Iris pigment epithelial cell (primary cell): ENCODE results near the gene ZNF248.
A peak's percentile ranks its signal among the peaks of the same experiment; 100 is the strongest.
"Not testable (repeated sequence)": the region's sequence is repeated elsewhere in the genome, so short reads cannot be mapped to it uniquely, and the experiment has no call there.

ENCODE experiments used
- DNase-seq: peaks from one replicate; pipeline ENCODE4 v3.0.0-alpha.2; 2011; ENCODE audit warnings: low read depth

The ZNF248 gene

DNA sequence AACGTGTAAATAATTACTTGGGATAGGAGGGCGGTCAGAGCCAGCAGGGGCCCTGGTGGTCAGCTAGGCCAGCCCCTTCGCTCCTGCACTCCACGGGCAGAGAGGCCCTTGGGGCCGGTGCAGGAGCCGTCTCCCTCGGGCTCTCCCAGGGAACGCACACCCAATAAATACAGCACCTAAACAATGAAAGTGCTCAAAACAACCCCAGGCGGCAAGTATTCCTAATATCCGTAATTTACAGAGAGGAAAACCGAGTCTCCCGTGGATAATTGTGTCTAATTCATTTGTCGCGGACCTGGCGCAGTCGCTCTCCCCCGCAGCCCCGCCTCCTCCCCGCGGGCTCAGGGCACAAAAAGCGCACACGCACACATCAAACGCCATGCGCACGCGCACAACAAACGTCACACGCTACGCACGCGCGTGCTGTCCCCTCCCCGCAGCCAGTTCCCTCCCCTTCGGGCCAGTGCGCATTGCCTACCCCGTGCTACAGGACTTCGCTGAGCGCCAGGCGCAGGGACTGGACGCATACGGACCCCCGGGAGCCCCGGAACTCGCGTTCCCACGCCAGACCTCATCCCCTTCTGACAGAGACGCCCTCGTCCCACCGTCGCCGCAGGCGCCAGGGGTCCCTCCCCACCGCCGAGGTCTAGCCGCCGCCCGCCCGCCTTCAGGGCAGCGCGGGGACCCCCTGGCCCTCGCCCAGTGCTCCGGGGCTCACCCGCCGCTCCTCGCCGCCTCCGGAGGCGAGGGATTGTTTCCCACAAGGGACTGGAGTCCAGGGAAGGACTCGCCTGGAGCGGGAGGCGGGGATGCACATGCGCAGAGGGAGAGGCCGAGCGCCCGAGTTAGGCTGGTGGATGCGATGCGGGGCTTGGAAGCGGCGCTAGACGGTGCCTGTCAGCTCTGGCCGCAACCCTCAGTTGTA, at the start of gene ZNF248:
Gene ZNF248 (minus strand): TSS at position 324 of the 925 bp plus-strand sequence. CDS start 1,300 bp downstream, outside the sequence.
- peak; percentile 97 for DNase-seq

DNA sequence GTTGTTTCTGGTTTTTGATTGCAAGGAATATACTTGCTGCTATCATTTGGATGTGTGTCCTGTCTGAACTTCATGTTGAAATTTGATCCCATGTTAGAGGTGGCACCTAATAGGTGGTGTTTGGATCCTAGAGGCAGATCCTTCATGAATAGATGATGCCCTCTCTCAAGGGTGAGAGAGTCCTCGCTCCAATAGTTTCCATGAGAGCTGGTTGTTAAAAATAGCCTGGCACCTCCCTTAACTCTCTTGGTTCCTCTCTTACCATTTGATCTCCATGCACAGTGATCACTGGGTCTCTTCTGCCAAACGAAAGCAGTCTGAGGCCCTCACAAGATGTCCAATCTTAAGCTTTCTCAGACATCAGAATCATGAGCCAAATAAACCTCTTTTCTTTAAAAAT, 49.0 kb upstream of the ZNF248 start:
- no peak for DNase-seq

DNA sequence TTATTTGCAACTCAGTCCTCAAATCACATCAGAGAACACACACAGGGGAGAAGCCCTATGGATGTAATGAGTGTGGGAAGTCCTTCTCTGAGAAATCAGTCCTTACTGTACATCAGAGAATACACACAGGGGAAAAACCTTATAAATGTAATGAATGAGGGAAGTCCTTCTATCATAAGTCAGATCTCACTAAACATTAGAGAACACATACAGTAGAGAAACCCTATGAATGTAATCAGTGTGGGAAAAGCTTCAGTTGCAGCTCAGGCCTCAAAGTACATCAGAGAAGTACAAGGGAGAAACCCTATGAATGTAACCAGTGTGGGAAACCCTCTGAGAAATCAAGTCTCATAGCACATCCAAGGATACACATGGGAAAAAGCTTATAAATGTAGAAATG, 39.0 kb upstream of the ZNF248 start:
- no peak for DNase-seq

DNA sequence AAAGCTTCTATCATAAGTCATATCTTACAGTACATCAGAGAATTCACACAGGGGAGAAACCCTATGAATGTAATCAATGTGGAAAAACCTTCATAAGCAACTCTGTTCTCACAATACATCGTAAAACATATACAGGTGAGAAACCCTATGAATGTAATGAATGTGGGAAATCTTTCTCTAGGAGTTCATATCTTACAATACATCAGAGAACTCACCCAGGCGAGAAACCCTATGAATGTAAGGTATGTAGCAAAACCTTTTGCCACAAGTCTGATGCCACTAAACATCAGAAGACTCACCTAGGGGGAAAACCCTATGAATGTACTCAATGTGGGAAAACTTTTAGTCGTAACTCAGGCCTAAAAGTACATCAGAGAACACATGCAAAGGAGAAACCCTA, 38.3 kb upstream of the ZNF248 start:
- no peak for DNase-seq

DNA sequence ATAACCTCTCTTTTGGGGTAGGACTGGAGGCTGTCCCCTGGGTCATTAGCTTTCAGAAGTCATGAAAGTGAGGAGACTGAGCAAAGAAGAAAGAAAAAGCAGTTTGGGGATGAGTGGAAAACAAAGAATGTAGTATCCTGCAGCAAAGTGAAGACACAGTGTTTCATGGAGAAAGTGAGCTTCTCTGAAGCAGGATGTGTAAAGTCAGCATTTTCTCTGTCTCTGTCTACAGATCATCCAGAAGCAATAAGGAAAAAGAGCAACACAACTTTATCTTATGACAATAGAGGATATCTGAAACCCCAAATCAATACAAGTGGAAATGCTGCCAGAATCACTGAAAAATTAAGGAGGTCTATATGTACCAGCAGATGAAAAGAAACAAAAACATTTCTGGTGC, 28.4 kb upstream of the ZNF248 start:
- no peak for DNase-seq

DNA sequence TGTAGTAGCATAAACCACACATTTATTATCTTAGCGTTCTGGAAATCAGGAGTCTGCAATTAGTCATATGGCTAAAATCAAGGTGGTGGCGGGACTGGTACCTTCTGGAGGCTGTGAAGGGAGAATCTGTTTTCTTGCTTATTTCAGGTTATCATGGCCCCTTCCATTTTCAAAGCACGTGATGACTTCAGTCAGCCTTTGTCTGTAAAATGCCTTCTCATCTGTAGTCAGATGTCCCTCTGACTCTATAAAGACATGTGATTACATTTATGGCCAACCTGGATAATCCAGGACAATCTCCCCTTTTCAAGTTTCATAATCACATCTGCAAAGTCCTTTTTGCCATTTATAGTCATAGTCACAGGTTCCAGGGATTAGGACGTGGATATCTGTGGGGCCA, 15.5 kb upstream of the ZNF248 start:
- no peak for DNase-seq

DNA sequence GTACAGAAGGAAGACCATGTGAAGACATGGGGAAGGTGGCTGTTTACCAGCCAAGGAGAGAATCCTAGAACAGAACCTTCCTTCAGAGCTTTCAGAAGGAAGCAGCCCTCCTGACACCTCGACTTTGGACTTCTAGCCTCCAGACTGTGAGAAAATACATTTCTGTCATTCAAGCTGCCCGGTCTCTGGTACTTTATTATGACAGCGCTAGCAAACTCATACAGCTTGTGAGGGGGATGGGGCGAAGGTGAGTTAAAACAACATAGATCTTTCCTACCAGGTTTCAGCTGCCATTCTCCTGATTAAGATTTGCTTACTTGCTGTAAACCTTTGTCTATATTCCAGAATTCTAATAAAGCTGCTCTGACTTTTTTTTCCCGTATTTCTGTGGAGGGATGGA, 14.9 kb upstream of the ZNF248 start:
- DNase-seq, result no peak

DNA sequence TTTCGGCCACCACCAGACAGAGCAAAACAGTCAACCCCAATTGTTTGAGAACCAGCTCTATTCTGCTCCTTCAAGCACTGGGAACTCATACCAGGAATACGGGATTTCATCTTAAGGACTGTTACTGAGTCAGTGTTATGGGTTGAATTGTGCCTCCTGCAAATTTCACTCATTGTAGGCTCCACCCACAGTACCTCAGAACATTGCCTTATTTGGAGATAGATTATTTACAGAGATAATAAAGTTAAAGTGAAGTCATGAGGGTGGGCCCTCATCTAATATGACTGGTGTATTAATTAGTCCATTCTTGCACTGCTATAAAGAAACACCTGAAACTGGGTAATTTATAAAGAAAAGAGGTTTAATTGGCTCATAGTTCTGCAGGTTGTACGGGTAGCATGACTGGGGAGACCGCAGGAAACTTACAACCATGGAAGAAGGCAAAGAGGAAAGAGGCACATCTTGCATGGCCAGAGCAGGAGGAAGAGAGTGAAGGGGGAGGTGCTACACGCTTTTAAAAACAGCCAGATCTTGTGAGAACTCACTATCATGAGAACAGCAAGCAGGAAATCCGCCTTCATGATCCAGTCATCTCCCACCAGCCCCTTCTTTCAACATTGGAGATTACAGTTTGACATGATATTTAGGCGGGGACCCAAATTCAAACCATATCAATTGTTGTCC, 14.3 kb upstream of the ZNF248 start:
- DNase-seq, result no peak

DNA sequence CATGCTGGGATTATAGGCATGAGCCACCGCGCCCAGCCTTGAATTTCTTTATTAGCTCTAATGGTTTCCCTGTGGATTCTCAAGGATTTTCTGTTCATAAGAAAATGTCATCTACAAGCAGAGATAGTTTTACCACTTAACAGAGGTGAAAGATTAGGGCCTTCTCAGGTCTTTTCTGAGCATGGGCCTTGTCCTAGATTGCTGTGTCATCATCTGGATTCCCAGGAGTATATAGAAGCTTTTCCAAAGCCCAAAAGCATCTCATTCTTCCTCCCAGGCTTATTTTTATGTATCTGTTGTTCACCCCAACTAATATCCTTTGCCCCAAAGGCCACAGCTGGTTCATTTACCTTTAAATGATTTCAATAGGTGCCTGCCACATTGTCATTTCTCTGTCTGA, 13.7 kb upstream of the ZNF248 start:
- DNase-seq, result no peak

DNA sequence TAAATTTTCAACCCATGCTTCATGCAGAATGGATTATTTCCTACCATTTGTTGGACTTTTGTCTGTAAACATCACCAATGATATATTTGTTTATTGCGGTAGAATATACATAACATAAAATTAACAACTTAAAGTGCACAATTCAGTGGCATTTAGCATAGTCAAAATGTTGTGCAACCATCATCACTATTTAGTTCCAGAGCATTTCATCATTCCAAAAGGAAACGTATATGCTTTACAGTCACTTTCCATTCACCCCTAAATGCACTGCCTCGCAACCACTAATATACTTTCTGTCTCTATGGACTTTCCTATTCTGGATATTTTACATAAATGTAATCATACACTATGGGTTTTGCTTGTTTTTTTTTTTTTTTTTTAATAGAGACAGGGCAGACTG, 11.4 kb upstream of the ZNF248 start:
- DNase-seq, result no peak

DNA sequence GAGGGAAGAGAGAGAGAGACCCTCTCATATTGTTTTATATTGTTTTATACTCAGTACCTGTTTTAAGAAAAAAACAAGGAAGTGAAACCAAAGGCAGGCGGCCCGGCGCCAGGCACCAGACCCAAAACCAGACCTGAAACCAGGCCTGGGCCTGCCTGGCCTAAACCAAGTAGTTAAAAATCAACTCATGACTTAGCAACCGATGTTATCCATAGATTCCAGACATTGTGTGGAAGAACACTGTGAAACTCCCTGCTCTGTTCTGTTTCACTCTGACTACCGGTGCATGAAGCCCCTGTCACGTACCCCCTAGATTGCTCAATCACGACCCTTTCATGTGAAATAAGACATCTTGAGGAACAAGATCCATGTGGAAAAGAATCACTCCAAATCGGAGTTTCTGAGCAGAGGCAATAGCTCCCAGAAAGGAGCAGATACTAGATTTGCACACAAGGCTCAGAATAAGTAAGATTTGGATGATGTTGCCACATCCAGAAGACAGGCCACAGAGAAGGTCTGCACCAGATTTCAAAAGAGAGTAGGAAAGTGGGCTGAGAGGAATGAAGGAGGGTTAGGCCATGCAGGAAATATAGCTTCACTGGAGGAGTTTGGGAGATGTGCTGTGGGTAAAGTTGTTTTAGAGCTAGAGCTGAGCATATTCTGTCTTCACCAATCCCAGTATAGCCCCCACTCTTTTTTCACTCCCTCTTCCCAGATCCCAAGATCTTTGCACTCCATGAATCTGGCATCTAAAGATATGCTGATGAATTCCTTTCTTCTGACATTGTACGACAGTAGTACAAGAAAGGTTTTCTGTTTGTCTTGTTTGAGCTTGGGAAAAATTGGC, 8.8 kb upstream of the ZNF248 start:
- DNase-seq, result no peak

DNA sequence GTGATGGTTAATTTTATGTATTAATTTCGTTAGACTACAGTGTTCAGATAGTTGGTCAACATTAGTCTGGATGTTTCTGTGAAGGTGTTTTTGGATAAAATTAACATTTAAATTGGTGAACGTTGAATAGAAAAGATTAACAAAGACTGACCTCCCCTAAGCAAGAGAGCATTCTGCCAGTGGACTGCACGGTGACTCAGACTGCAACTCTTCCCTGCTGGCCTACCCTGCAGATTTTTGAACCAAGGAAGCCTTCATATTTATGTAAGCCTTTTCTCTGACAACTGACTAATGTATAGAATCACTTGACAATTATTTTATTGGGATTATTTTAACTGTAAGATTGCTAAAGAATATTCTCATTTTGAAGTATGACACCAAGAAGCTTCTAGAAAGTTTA, 7.9 kb upstream of the ZNF248 start:
- peak; percentile 9 for DNase-seq

DNA sequence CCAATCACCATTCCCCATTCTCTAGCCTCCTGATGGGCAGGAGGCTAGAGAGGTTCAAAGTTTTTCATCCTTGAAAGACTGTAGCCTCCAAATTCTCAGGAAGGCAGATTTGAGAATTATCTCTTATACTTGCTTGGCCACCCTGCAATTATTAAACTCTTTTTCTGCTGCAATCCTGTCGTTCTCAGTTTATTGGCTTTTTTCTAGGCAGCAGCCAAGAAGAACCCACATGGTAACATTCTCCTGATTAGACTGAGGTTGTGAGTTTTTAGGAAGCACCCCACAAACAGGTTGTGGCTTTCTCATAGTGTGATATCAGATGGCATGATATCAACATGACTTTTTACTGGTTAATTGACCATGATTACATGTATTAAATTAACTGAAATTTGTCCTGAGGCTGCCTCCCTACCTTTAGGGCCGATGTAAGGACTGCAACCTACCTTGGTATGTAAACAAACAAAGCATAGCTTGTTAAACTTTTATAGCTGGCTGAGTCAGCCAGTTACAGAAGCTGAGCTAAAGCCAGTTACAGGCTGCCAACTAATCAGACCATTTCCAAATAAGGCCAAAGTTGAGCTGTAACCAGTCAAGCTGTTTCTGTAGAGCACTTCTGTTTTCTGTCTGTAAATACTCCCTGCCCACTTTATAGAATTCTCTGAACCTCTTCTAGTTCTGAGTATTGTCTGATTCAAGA, 3.2 kb upstream of the ZNF248 start:
- DNase-seq, result peak; percentile 63

DNA sequence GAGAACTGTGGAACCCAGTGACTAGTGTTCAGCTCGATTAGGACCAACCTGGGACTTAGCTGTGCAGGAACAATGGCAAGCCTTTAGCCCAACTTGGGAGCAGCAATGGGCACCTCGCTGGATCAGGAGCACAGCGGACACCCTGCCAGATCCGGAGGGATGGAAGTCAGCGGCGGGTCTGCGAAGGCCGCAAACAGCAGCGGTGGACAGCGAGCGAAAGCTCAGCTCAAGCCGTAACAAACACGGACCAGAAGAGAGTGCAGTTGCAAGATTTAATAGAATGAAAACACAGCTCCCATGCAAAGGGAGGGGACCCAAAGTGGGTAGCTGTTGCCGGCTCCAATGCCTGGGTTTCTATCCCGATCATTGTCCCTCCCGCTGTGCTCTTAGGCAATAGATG, 1.9 kb upstream of the ZNF248 start:
- DNase-seq, result not testable (repeated sequence)

DNA sequence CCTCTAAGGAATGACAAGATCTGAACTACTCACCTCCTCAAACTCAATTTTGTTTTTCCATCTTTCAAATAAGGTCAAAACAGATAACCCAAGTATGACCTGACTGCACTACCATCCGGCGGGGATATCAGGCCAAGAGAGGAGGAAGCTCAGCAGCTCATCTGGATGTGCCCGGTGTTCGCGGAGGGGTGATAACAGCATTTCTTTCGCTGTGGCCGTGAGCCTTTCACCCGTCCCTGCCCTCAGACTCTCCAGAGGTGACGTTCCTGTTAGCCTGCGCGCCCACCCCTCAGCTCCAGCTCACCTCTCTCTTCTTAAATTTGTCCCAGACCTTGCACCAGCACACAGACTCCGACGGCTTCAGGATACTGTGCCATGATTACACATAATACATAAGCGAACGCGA, 526 bp downstream of the ZNF248 start:
- DNase-seq, result no peak

DNA sequence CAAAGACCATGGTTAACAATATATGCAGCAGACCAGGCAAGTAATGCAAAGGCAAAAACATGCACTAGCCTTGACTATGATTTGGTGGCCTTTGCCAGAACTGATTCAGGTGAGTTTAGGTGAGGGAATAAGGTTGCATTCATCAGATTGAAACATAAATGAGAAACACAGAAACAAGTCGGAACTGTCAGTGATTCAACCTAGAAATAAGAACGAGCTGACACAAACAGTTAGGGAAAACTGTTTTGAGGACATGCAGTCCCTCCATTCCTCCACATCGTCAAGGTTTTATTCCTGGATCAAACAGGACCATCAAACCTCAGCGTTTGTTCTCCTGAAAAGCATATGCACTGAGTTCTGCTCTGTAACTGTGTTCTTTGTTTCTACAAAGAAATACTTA, 1.8 kb downstream of the ZNF248 start:
- no peak for DNase-seq

DNA sequence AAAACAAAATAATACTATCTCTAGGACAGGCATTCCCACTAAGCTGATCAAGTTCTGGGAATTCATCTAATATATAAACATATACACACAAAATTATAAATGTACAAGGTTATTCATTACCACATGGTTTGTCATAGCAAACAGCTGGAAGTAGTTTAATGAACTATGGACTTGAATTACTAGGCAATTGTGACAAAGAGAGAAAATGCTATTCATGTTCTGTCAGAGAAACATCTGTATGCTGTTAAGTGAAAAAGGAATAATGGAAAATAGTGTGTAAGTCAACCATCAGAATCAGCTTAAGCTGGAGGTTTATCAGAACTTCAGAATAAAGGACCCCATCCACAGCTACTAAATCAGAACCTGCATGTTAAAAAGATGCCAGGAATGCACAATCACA, 2.8 kb downstream of the ZNF248 start:
- no peak for DNase-seq

DNA sequence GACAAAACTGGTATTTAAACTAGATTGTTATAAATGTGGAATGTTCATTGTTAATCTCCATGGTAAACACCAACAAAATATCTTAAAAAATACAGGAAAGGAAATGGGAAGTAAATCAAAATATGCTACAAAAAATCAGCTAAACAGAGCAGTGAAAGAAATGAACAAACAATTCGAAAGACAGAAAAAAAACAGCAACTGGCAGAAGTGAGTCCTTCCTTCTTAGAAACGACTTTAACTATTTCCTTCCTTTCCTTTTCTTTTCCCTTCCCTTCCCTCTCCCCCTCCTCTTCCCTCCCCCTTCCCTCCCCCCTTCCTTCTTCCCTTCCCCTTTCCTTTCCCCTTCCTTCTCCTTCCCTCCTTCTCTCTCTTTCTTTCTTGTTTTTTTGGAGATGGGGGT, 12.8 kb downstream of the ZNF248 start:
- DNase-seq, result no peak

DNA sequence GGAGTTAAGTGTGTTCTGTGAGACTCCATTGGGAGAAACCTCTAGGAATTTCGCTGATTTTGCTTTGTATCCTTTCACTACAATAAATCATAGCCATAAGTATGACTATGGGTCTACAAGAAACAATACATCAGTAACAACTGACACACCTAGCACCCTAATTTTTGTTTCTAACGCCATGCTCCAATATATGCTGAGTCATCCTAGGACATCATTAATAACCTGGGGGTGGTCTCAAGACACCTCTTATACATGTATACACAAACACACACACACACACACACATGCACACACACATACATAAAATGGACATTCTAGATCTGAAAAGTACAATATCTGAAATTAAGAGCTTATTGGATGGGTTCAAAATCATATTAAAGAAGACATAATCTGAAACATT, 18.2 kb downstream of the ZNF248 start:
- no peak for DNase-seq

DNA sequence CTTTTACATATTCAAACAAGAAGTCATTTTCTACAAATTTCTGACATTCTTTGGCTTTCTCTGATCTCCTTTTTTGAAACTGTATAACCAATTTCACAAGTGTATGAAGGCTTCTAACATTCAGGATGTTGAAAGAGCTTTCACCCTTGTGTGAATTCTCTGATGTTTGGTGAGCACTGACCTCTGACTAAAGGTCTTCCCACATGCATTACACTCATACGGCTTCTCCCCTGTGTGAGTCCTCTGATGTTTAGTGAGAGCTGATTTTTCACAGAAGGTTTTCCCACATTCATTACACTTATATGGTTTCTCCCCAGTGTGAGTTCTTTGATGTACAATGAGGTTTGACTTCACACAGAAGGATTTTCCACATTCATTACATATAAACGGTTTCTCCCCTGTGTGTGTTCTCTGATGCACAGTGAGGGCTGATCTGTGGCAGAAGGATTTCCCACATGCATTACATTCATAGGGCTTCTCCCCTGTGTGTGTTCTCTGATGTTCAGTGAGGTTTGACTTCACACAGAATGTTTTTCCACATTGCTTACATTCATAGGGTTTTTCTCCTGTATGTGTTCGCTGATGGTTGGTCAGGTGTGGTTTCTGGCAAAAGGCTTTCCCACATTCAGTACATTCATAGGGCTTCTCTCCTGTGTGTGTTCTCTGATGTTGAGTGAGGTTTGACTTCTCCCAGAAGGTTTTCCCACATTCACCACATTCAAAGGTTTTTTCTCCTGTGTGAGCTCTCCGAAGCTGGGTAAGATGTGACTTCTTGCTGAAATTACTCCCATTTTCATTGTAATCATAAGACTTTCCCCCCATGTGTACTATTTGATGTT, 25.7 kb downstream of the ZNF248 start:
- DNase-seq, result peak; percentile 6

DNA sequence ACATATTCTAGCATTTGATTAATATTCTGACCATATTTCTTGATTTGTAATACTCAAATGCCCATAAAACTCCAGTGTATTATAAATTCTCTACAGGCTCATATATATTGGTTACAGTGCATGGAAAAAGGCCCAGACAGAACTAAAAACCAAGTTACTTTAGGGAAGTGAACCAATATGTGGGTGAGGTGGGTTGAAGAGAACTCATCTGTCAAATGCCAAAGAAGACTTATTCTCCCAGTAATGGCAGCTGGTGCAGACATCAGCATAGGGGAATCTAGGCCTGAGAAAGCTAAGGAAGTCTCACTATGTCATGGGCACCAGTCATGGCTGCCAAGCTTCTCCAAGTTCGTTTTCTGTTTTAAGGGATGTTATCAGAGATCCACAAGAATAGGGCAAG, 30.6 kb downstream of the ZNF248 start:
- no peak for DNase-seq
